NCI-H2227 (cell line): ENCODE measurements around the gene RNF181.
A peak's percentile ranks its signal among the peaks of the same experiment; 100 is the strongest.
"Not testable (repeated sequence)": the region's sequence is repeated elsewhere in the genome, so short reads cannot be mapped to it uniquely, and the experiment has no call there.

Experiments
- DNase-seq: peaks from one replicate; lab custom pipeline; 2025; ENCODE audit not compliant: unreplicated experiment; lab: John Stamatoyannopoulos, UW

The RNF181 gene, protein sequence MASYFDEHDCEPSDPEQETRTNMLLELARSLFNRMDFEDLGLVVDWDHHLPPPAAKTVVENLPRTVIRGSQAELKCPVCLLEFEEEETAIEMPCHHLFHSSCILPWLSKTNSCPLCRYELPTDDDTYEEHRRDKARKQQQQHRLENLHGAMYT

DNA sequence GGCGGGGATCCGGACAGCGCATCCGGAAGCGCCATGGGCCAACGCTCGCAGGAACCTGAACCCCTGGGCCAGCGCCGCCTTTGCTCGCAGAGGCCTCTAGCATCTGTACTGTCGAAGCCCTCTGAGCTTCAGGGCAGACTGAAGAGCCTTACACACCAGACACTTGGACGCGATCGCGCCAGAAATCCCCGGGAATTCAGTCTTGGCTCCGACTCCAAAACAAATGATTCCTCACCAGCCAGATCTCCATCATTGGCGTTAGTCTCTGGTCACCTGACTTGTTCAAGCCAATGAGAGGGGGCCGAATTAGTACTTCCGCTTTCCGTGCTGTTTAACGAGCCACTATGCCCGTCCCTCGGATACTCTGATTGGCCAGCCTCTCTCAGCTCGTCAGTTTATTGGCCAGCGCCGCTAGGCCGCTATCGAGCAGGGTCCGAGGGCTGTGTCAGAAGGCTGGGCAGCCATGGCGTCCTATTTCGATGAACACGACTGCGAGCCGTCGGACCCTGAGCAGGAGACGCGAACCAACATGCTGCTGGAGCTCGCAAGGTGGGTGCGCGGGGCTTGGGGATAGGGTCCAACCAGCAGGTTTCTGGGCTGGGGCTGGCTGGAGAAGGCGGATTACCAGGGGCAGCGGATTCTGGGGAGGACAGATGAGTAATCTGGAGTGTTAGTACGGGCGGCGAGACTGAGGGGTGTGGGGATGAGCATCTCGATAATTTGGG, at the start of gene RNF181:
TSS of gene RNF181 (plus strand) at position 445 of the 725 bp plus-strand sequence. CDS start at position 464, 19 bp downstream.
- peak; percentile 98 for DNase-seq

DNA sequence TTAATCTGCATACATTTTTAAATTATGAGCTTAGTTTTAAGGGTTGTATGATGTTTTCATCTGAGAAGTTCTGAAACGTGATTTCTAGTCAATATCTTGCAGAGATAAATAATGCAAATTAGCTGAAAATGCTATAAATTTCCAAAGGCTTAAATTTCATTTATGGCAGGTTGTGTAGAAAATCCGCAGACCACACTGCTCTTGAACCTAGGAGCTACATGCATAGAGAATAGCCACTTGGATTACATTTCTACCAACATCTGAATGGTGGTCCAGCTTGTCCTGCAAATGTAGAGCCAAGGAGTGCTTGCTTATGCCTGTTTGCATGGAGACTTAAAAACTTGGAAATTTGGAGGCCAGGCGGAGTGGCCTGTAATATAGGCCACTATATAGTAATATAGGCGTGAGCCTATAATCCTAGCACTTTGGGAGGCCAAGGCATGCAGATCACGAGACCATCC, 49.7 kb upstream of the RNF181 start:
- DNase-seq, result no peak

DNA sequence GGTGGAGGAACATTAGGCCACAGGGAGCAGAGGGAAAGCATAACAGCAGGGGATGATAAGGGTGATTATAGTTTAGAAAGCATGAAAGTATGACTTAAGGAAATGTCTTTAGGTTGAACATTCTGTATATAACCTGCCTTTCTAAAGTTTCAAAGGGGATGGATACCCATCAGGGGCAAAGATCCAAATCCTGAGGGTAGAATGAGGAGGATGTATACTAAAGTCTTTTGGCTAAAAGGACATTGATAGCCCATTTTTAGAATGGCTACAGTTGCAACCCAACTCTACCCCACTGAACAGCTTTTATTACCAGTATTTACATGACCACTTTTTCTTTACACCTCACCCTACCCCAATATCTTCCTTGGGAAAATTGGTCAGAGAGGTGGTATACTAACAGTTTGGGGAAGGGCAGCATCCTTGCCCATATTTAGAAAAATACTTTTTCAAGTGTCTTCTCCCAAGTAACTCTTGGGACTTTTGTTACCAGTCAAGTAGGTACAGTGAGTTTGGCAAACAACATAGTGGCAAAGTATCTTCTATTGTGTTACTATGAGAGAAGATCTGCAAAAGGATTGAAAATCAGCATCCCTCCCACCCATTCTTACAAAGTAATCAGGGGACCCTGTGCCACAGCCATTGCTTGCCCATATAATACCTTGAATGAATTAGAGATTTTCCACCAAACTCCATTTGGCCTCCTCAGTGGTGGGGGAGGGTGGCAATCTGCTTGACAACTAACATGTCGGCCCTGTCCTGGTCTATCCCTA, 48.3 kb upstream of the RNF181 start:
- DNase-seq, result no peak

DNA sequence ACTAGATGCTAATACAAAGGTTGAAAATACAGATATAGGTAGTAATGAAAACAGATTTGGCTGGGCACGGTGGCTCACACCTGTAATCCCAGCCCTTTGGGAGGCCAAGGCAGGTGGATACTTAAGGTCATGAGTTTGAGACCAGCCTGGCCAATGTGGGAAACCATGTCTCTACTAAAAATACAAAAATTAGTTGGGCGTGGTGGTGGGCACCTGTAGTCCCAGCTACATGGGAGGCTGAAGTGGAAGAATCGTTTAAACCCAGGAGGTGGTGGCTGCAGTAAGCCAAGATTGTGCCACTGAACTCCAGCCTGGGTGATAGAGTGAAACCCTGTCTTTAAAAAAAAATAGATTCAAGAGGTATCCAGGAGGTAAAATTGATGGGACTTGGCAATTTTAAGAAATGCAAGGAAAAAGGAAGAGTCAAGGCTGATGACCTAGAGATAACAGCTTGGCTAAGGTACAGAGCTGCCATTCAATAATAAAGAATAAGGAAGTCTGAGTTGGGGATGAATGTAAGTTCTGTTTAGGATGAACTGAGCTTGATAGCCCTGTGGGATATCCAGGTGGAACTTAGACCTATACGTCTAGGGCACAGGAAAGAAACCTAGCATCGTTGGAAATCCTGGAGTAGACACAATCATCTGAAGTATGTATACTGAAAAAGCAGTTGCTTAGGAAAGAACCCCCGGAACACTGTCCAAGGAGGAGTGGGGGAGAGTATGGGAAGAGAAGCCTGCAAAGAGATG, 47.5 kb upstream of the RNF181 start:
- no peak for DNase-seq

DNA sequence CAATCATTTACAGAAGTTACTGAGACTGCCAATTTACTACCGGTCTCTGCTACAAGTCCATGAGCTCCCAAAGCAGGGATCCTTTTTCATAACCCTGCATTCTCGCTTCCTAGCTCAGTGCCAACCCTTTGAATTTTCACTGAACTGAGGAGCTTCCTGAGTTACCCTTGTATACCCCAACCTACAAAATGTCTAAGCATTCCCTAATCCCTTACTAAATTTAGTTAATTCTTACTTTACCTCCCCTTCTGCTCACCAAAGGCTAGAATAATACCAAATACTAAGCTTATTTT, 47.0 kb upstream of the RNF181 start:
- no peak for DNase-seq

DNA sequence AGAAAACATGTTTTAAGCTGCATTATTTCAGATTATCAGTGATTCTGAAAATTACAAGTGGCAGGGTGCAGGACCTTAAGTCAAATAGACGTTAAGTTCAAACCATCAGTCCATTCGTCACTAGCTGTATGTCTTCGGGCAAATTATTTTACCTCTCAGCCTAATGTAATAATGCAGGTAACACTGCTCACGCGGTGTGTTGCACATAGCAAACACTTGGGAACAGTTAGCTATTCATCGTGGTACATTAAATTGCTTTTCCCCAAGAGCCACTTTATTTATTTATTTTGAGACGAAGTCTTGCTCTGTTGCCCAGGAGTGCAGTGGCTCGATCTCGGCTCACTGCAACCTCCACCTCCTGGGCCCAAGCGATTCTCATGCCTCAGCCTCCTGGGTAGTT, 46.5 kb upstream of the RNF181 start:
- DNase-seq, result no peak

DNA sequence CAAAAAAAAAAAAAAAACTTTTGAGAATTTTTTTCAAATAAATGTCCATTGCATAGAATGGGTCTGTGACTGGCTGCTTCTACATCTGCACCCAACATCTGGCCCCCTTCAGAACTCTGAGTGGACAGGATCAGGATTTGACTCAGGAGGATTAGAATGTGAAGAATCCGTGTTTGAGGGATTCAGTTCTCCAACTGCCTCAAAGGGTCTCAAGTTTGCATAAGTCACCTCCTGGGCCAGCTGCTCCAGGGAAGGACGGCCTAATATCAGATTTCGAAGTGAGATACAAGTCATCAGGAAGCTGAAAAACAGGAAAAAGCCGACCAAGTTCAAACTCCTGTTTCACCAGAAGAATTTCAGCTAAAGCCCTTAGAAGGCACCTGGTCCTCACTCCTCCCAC, 45.7 kb upstream of the RNF181 start:
- DNase-seq, result no peak

DNA sequence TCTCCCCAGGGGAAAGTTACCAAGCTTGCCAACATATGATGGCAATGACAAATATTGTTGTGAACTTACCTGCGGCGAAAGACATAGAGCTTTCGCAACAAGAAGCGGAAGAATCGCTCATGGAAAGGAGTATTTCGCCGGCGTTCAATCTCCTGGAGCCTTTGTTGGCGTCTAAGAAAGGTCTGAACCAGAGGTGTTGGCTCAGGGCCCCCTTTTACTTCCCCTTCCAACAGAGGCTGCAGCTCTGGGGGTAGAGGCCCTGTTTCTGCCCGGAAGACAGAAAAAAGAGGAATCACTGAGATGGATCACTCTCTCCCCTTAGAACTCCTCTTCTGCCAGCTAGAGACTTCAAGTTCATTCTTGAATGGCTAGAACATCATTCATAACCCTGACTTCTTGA, 45.1 kb upstream of the RNF181 start:
- DNase-seq, result no peak

DNA sequence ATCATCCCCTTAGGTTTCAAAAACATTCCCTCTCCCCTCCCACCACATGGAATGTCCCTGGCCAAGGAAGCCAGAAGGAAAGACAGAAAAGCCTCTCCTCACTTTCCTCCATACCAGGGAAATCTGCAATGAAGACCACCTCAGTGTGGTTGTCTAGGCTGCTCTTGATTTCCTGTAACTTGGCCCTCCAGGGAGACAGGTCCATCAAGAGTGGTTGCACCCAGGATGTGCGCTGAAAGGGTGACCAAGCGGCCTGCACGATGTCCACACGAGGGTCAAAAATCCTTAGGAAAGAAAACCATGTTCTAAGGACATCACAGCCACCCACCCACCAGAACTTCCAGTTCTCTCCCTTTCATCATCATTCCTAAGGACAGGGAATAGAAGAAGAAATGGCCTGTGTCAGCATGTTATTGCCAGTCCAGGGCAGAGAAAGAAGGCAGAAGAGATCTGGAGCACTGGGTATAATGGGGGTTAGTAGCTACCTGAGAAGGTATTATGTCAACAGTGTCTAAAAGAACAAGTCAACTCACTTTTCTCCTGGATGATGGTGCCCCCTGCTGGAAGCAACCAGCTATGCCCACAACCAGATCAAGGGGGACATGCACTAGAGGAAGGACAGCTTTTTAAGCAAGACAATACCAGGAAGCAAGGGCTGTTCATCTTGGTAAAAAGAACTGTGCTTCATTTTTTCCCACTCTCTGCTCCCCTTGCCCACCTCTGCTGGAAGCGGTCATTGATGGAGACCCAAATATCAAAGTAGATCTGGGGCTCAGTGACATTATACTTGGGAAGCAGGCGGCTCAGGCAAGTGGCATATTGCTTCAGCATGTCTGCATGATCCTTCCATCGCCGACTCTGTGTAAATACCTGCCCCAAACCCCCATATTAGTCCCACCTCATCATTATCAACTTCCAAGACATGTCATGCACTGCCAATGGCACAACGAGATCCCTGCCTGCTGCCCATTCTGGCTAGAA, 43.6 kb upstream of the RNF181 start:
- peak; percentile 81 for DNase-seq

DNA sequence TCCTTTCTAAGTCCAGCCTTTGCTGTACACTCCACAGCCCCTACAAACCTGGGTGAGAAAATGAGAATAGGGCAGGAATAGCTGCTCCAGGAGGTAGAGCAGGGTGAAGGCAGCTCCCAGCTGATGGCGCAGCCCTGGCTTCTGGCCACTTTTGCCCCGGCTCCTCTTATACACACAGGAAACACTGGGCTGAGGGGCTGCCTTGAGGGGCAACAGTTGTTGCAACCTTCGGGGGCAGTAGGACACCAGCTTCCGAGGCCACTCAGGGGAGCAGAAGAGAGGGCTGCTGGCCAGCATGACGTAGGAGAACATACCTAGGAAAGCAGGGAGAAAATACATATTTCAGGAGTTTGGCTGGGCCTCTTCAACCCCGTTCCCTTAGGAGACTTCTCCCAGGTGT, 42.4 kb upstream of the RNF181 start:
- DNase-seq, result no peak

DNA sequence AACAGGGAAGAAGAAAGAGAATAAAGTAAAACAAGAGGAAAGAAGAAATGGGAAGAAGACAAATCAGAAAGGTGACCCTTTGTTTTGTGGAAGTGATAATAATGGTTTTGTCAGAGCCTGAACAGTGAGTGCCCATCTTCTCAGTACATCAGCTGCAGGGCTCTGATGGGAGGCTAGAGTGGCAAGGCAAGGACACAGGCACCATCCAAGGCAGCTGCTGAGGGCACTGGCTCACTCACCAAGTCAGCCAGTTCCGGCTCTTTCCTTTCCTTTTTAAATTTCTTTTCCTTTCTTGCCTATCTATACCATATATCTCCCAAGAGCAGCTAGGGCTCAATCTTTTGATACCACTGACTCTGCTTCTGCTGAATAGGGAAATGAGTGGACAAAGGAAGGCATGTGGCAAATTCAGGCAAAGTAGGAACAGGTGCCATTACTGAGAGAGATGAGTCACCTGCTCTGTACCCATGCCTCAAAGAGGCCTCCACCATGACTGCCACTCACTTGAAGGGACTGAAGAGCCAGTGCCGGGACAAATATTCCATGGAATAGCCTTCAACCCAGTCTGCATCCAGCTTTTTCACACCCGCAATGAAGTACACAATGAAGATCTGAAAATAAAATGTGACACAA, 40.4 kb upstream of the RNF181 start:
- DNase-seq, result no peak

DNA sequence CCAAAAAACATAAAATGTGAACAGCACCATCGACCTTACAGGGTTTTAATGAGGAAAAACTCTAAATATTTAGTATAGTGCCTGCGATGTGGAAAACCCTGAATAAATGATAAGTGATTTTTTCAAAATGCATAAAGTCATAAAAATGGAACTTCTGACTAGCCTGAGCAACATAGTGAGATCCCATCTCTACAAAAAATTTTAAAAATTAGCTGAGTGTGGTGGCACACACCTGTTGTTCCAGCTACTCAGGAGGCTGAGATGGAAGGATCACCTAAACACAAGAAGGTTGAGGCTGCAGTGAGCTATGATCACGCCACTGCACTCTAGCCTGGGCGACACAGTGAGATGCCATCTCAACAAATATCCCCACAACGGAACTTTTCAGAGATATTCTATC, 38.4 kb upstream of the RNF181 start:
- DNase-seq, result no peak

DNA sequence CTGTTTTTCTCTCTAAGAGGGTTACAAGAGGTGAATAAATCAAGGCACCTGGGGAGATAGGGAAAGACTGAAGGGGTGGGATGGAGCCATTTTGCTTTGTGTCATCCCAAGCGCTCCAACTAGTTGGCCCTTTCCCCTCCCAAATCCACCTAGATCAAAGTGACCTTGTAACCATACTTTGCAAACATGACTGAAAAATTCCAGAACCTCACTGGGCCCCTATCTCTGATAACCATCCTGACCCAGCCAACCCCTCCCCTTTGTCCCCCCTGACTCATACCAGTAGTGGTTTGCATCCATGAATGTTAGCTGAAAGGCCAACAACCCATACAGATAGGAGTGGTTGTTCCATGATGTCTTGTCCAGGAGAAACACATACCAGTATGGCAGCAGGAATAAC, 37.4 kb upstream of the RNF181 start:
- no peak for DNase-seq

DNA sequence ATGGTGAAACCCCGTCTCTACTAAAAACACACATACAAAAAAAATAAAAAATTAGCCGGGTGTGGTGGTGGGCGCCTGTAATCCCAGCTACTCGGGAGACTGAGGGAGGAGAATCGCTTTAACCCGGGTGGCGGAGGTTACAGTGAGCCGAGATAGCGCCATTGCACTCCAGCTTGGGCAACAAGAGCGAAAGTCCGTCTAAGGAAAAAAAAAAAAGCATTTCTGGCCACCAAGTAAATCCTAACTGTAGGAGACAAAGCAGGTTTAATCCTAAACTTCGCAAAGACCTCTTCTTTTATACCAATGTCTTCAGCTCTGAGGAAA, 35.2 kb upstream of the RNF181 start:
- not testable (repeated sequence) for DNase-seq

DNA sequence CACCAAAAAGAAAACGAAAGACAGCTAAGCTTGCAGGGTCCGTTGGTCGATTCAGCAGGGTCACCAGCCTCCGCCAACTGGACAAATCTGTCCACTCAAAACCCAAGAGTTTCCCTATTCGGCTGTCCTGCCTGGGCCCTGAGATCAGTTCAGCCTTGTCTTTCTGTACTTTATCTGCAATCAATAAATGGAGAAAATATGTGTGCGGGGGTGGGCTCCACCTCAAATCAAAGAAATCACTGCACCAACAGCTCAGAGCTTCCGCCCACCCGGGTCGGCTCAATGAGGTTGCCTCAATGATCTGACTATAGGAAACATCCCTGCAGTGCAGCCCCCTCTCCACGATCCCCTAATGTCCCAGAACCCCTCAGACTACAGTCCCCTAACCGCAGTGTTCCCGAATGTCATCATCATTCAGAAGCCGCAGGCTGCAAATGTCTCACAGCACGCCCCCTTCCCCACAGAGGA, 34.7 kb upstream of the RNF181 start:
- no peak for DNase-seq

DNA sequence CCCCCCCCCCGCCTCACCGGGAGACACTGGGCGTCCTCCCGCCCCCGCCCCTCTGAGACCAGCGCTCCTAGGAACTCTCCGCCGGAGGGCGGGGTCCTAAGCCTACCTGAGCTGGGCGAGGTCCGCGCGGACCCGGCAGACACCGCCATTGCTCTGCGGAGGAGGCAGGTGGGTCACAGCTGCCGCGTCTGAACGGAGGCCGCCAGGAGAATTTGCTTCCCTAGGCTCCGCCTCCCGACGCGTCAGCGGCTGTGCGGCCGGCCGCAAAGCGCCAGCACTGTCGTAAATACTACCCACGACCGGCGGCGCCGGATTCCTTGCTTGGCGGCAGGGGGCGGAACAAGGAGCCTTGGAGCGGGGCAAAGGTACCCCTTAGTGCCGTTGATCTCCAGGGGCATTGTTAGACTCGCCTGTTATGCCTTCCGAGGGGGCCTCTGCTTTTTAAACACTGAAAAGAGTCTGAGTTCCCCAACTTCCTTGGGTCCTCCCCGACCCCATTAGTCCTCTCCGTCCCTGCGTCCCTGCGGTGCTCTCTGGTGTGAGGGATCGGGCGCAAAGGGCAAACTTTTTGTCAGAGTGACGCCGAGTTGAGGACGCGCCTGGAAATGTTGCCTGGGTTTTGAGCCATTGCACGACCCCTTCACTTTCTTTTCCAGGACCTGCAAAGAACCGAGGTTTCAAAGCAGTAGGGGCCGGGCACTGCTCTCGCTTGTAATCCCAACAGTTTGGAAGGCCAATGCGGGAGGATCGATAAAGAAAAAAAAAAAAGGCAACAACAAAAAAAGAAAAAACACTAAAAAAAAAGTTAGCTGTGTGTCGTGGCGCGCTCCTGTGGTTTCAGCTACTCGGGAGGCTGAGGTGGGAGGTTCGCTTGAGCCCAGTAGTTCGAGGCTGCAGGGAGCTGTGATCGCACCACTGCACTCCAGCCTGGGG, 34.0 kb upstream of the RNF181 start, which contains the start of gene GGCX:
TSS of gene GGCX (minus strand) at position 214 of the 933 bp plus-strand sequence. CDS start at position 149, 65 bp downstream.
- peak; percentile 98 for DNase-seq

DNA sequence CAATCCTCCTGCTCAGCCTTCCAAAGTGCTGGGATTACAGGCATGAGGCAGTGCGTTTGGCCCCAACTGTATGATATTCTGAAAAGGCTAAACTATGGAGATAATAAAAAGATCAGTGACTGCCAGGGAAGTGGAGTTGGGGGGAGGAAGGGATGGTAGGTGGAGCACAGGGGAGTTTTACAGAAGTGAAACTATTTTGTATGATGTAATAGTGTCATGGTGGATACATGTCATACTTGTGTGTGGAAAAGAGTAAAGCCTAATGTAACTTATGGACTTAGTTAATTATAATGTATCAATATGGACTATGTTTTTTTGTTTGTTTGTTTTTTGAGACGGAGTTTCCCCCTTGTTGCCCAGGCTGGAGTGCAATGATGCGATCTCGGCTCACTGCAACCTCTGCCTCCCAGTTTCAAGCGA, 31.4 kb upstream of the RNF181 start:
- no peak for DNase-seq

DNA sequence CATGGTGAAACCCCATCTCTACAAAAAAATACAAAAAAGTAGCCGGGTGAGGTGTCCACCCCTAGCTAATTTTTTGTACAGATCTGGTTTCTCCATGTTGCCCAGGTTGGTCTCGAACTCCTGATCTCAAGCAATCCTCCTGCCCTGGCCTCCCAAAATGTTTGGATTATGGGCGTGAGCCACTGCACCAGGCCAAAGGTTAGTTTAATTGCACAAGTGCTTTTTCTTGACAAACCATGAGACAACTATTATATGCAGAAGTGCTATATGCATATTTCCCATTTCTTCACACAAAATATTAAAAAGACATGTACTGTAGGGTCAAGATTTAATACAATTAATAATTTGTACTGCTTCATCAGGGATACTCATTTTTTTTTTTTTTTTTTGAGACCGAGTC, 29.3 kb upstream of the RNF181 start:
- DNase-seq, result no peak

DNA sequence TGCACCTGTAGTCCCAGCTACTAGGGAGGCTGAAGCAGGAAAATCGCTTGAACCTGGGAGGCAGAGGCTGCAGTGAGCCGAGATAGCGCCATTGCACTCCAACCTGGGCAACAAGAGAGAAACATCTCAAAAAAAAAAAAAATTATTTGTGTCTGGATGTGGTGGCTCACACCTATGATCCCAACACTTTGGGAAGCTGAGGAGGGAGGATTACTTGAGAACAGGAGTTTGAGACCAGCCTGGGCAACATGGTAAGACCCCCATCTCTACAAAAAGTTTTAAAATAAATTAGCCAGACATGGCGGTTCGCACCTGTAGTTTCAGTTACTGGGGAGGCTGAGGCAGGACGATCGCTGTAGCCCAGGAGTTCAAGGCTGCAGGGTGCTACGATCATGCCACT, 19.8 kb upstream of the RNF181 start:
- no peak for DNase-seq
